Measurements from ENCODE around the gene PHF21B.
"Not testable (repeated sequence)": the region's sequence is repeated elsewhere in the genome, so short reads cannot be mapped to it uniquely, and the experiment has no call there.

PHF21B gene

DNA sequence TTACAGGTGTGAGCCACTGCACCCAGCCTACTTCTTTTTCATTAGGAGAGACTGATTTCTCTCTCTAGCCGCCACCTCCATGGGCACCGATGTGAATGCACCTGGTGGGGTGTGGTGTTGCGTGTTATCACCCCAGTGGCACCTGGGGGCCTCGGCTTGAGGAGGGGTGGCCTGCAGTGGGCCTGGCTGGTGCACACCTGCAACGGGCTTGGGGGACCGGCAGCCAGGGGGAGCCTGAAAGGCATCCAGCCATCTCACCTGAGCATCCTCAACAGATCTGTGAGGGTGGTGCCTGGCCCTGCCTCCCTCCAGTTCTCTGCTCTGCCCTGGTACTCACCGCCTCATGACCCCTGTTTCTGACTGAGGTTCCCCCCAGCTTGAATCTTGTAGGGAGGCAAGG, 148.6 kb downstream of the PHF21B start:
- no peak for DNase-seq

- no peak for DNase-seq
Measured at GRCh38 chr22:44860311-44860710, 149.5 kb downstream of the PHF21B start.

- DNase-seq = no peak
Measured at GRCh38 chr22:44859641-44860040, 150.2 kb downstream of the PHF21B start.

- DNase-seq = not testable (repeated sequence)
Measured at GRCh38 chr22:44858819-44859218, 151.0 kb downstream of the PHF21B start.

GRCh38 chr22:44855855-44856254, 153.9 kb downstream of the PHF21B start:
- DNase-seq = no peak

DNA sequence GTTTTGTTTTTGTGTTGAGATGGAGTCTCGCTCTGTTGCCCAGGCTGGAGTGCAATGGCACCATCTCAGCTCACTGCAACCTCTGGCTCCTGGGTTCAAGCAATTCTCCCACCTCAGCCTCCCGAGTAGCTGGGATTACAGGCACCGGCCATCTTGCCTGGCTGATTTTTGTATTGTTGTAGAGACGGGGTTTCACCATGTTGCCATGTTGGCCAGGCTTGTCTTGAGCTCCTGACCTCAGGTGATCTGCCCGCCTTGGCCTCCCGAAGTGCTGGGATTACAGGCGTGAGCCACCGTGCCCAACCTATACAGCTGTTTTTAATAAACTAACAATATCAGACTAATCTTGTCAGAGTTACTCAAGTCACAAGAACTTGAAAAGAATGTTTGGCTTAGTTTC, 155.2 kb downstream of the PHF21B start:
- not testable (repeated sequence) for DNase-seq

DNA sequence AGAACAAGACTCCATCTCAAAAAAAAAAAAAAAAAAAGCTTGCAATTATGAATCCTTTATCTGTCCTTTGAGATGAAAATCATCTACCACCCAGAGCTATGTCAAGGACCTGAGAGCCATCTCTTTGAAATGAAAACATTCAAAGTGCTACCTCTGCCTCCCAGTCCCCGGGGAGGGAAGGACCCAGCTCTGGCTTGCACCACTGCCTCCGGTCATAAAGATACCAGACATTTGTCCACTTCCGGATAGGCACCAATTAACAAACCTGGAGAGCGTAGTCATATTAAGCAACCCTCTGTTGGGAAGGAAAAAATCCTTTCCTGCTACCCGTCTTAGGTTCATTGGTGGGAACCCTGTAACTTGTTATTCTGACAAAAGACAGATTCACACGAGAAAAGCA, 158.9 kb downstream of the PHF21B start:
- DNase-seq = no peak

- no peak for DNase-seq
Measured at GRCh38 chr22:44848791-44849420, 160.9 kb downstream of the PHF21B start.

DNA sequence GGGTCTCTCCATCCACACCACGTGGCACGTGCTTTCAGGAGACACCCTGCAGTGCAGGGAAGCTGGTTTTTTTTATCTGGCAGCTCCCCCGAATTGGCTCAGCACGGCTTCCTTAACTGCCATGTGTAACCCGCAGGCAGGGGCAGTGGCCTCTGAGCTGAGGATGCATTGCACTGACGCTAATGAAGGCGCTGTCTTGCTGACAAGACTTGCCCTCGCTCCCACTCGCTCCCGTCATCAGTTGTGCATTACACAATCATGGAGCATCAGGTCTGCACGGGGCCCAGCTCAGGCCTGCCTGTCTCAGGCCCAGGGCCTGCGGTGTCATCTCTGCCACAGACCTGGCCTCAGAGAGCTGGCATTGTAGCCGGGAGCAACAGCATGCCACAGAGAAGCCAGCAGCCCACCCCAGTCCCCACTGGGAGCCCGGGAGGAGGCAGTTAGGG, 161.5 kb downstream of the PHF21B start:
- DNase-seq = no peak

GRCh38 chr22:44847892-44848291, 161.9 kb downstream of the PHF21B start:
- DNase-seq = no peak

GRCh38 chr22:44847380-44847779, 162.4 kb downstream of the PHF21B start:
- no peak for DNase-seq

- no peak for DNase-seq
Measured at GRCh38 chr22:44846726-44847275, 163.0 kb downstream of the PHF21B start.

DNA sequence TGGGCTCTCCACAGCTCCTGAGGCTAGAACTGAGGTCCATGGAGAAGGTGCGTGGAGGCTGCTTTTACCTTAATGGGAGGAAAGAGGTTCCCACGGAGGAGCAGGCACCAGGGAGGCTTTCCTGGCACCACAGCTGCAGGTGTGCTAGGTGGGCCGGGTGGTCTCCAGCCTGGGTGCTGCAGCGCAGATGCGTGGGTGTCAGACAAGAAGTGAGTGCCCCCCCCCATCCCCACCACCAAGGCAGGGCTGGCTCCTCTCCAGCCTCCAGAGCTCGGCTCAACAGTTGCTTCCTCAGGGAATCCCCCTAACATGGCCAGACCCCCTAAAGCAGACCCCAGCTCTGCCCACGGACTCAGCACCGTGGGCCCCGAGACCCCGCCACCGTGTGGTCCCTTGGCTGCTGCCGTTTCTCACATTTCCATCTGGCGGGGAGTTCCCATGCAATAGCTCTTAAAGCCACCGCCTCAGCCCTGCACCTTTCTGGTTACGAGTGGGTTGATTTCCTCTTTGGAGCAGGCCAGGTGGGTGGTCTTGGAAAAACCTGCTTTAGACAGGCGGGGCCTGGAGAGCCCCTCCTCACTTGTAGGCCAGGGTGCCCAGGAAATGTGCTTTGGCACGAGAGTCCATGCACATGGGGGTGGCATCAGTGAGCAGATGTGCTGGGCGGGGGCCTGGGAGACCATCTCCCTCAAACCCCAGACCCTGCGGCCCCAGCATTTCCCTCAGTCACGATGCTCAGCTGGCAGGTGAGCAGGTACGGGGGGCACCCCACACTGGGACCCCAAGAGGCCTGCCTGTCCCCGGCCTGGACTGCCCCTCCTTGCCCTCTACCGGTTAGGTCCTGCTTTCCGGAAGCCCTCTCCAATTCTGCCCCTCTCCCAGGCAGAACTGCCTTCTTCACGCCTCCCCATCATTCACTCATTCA, 163.7 kb downstream of the PHF21B start:
- DNase-seq = no peak

DNA sequence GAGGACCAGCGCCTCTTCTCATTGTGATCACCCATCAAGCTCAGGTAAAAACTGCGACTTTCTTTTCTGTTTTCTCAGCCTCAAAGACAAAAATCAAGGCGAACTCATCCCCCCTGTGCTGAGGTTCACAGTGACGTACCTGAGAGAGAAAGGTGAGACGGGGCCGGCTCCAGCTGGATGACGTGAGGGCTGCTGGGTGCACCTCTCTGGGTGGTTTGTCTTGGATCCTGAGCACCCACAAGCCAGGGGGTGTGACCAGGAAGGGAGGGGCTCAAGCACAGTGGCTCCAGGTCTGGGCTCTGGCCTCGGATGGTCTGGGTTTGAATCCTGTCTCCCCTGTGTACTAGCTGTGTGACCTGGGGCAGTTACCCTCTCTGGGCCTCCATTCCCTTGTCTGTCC, 164.6 kb downstream of the PHF21B start:
- no peak for DNase-seq

- no peak for DNase-seq
Measured at GRCh38 chr22:44842417-44842816, 167.4 kb downstream of the PHF21B start.

GRCh38 chr22:44840611-44841322, 169.0 kb downstream of the PHF21B start:
- no peak for DNase-seq

GRCh38 chr22:44839721-44840120, 170.1 kb downstream of the PHF21B start:
- no peak for DNase-seq

- no peak for DNase-seq
Measured at GRCh38 chr22:44839061-44839460, 170.7 kb downstream of the PHF21B start.

DNA sequence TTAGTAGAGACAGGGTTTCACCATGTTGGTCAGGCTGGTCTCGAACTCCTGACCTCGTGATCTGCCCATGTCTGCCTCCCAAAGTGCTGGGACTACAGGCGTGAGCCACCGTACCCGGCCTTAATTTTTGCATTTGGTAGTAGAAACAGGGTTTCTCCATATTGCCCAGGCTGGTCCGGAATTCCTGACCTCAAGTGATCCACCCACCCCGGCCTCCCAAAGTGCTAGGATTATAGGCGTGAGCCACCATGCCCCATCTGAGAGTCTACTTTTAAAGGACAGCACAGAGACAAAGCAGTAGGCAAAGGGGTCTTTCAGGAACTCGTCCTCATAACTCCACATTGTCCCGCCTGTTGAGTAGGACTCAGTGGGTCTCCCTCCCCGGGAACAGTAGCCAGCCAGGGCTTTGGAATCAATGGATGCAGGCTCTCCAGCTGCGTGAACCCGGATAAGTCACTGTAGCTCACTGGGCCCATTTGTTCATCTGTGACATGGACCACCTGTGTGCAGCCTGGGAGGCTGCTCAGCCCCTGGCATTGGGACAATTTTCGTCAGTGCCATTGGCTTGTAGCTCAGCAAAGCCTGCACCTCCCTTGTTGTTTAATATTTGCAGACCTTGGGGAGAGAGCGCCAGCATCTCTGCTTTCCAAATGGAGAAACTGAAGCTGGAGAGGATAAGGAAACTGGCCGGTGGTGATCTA, 171.3 kb downstream of the PHF21B start:
- no peak for DNase-seq

DNA sequence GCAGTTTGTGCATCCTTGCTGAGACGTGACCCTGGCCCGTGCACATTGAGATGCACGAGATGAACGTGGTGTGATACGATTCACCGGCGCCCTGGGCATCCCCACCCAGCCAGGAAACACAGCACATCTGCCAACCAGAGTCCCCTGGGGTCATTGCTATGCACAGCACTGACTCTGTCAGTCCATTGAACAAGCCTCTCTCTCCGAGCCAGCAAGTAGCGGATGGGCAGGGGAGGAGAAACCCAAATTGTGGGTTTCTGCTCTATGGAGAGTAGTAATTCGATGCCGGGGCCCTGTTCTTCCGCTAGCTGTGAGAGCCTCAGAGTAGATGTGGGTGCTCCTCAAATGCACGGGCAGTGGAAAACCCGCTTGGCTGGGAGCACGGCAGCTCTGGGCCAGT, 172.3 kb downstream of the PHF21B start:
- no peak for DNase-seq

DNA sequence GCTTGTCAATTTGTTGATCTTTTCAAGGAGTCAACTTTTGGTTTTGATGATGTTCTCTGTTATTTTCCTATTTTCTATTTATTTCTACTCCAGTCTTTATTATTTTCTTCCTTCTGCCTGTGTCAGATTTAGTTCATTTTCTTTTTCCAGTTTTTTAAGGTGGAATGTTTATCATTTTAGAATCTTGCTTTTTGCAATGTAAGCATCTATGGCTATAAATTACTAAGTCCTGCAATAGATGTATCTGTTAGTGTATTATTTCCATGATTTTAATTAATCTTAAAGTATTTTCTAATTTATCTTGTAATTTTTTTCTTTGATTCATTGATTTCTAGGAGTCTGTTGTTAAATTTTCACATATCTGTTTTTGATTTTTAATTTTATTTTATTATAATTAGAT, 175.7 kb downstream of the PHF21B start:
- no peak for DNase-seq

- DNase-seq = no peak
Measured at GRCh38 chr22:44831885-44832284, 177.9 kb downstream of the PHF21B start.

Measured in 8988T (cell line).